Left forelimb (tissue), 1 donor: Measurements from ENCODE around the gene BUD31.
"Not testable (repeated sequence)": the region's sequence is repeated elsewhere in the genome, so short reads cannot be mapped to it uniquely, and the experiment has no call there.

Source experiments
- DNase-seq: peaks from one replicate; pipeline ENCODE4 v3.0.0-alpha.2; 2018; ENCODE audit warnings: low spot score

The BUD31 gene

DNA sequence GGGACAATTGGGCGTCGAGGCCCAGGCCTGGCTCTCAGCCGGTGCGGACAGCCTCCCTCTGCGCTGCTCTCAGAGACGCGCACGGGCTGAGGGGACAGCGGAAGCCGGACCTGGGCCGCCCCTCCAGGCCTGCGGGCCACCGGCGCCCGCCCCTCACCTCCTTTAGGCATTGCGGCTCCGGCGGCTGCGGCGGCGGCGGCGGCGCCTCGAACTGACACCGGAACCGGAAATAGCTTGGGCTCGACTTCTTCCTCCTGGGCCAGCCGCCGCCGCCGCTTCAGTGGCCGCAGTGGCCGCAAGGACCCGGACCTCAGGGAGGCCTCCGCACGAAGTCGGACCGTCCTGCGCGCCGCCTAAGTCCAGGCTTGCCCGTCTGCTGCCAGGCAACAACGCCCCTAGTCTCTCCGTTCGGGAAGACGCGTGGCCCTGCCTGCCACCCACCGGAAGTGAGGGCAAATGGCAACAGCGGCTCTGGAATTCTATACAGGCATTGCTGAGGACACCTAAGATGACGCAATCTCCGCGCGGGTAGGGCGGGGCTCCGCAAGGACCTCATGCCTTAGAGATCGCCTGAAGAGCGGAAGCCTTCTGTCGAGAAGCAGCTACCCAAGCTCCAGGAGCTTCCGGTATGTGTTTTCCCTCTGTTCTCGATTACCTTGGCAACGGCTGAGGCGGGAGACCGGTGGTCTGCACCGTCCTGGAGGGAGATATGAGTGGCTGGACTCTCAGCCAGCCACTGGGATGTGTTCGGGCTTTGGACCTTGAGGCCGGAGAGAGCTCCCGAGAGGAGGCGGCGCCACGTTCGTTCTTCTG, at the start of gene BUD31, which contains the start of gene PDAP1:
BUD31 (plus strand) TSS at position 591 of the 813 bp plus-strand sequence. CDS start 2,124 bp downstream, outside the sequence.
PDAP1 (minus strand) TSS at position 219 of the 813 bp plus-strand sequence; CDS start at position 170, 49 bp downstream.
- peak; percentile 96 for DNase-seq

GRCh38 chr7:99359465-99360154, 49.2 kb upstream of the BUD31 start:
- no peak for DNase-seq

DNA sequence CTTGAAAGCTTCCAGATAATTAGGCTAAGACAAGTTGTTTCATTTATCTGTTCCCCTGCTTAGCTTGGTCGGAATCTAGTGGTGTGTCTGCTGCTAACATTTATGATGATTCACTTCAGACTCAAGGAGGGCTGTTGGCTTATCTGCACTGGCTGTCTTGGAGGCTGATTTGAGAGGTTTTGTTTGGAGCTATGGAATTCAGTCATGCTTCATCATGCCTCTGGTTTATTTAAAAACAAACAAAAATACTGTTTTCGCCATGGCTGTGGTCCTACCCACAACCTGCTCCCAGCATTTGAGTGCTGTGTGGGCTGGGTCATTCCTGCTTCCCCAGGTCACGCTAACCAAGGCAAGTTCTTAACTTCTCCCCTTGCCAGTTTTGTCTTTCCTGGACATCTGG, 46.0 kb upstream of the BUD31 start:
- DNase-seq: no peak

GRCh38 chr7:99363286-99363685, 45.5 kb upstream of the BUD31 start:
- DNase-seq: no peak

DNA sequence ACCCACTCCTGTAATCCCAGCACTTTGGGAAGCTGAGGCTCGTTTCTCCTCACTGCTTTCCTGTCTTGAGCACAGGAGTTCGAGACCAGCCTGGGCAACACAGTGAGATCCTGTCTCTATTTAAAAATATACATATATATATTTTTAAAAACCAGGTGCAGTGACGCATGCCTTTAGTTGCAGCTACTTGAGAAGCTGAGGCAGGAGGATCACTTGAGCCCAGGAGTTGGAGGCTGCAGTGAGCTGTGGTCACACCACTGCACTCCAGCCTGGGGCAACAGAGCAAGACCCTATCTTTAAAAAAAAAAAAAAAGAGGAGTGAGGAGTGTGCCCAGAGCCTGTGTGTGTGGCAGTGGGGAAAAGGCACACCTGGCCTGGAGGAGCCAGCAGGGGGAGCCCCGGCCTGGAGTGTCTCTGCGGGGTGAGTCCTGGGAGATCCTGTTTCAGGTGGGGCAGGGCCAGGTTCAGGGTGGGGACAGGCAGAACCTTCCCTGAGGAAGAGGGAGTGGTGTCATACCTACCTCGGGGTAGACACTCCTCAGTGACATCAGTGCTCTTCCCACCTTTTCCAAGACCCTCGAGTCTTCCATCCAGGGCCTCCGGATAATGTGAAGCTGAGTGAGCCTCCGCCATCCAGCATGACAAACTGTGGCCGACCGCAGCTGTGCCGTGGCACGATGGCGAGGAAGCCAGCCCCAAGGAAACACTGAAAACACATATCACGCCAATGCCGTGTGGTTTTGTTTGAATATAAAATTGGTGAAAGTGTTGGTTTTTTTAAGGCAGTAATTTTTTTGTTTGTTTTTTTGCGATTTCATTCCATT, 43.2 kb upstream of the BUD31 start:
- DNase-seq: no peak

- no peak for DNase-seq
Observed at GRCh38 chr7:99366646-99367045, 42.1 kb upstream of the BUD31 start.

GRCh38 chr7:99368750-99369389, 39.9 kb upstream of the BUD31 start:
- no peak for DNase-seq

DNA sequence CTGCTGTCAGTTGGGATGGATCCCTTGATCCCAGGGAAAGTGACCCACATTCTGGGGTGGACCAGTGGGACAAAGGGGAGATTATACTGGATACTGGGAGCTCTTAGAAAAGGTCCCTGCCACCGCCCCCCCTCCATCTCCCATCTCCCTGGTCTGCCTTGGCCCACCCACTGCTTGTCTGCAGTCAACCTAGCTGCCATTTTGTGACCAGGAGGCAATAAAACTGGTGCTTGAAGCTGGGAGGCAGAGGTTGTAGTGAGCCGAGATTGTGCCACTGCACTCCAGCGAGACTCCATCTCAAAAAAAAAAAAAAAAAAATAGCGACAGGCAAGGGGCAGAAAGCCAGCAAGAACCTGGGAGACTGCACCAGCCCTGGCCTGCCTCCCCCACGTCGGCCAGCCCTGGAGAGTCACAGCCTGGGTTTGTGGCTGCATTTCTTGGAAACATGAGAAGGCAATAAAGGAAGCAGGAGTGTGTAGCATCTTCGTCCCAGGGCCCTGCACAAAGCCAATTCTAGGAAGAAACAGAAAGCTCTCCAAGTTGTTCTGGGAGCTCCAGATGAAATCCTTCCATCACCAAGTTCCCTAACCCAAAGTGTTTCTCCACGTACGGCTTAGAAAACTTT, 38.9 kb upstream of the BUD31 start:
- DNase-seq: no peak

GRCh38 chr7:99371376-99371920, 37.3 kb upstream of the BUD31 start:
- no peak for DNase-seq

- no peak for DNase-seq
Observed at GRCh38 chr7:99372275-99373090, 36.3 kb upstream of the BUD31 start.

DNA sequence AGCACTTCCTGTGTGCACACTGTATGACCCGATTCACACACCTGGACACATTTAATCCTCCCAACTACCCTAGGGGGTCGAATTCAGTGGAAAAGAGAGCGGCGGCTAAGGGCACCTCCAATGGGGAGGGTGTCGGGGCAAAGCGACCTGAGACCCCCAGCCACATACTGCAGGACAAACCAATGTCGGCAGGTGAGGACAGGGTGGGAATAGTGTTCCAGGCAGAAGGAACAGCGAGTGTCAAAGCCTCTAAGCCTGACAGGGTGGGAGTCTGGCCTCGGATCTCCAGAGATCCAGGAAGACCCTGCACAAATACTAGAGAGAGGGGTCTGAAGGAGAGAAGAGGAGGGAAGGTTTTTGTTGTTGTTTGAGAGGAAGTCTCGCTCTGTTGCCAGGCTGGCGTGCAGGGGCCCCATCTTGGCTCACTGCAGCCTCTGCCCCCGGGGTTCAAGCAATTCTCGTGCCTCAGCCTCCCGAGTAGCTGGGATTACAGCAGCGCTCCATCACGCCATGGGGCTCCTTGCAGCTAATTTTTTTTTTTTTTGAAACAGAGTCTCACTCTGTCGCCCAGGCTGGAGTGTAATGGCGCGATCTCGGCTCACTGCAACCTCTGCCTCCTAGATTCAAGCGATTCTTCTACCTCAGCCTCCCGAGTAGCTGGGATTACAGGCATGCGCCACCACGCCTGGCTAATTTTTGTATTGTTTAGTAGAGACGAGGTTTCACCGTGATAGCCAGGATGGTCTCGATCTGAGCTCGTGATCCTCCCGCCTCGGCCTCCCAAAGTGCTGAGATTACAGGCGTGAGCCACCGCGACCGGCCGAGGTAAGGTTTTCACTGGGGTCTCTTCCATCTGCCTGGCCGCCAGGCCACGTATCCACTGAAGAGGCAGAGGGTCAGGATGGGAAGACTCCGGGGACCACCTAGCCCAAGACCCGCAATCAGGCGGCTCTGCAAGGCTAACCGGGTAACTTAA, 35.4 kb upstream of the BUD31 start:
- no peak for DNase-seq

DNA sequence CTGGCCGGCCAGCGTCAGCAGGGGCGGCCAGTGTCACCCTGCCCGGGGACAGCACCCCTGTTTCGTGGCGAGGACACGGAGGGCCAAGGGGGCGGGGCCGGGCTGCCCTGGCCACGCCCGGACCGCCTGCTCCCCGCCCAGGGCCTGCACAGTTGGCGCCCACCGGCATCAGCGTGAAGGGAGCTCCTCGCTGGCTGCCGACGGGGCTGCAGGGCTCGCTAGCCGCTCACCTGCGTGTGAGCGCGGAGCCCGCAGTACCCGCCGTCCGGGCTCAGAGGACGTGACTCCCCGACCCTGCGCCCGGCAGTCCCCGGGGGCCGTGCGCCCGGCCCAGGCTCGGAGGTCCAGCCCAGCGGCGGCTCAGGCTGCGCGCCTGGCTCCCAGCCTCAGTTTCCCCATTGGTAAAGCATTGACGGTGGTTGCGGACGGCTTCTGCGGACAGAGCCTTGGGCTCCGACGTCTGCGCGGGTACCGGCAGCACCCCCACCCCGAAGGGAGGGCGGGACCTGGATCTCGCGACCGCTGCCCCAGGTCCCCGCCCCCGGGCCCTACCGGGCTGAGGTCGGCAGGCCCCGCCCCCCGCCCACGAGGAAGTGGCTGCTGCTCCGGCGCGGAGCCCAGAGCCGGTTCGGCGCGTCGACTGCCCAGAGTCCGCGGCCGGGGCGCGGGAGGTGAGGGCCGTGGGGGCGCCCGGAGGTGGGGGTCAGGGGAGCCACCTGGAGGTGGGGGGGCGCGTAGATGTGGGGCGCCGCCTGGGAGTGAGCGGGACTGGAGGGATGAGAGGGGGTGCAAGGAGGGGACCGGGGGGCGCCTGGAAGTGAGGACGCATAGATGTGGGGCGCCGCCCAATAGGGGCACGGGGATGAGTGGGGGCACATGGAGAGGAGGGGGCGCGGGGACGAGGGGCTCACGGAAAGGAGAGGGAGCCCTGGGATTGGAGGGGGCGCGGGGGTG, 34.4 kb upstream of the BUD31 start, which contains the start of gene ARPC1B:
ARPC1B (plus strand) TSS at position 620 of the 954 bp plus-strand sequence. CDS start 10,985 bp downstream, outside the sequence.
- DNase-seq: peak; percentile 80

DNA sequence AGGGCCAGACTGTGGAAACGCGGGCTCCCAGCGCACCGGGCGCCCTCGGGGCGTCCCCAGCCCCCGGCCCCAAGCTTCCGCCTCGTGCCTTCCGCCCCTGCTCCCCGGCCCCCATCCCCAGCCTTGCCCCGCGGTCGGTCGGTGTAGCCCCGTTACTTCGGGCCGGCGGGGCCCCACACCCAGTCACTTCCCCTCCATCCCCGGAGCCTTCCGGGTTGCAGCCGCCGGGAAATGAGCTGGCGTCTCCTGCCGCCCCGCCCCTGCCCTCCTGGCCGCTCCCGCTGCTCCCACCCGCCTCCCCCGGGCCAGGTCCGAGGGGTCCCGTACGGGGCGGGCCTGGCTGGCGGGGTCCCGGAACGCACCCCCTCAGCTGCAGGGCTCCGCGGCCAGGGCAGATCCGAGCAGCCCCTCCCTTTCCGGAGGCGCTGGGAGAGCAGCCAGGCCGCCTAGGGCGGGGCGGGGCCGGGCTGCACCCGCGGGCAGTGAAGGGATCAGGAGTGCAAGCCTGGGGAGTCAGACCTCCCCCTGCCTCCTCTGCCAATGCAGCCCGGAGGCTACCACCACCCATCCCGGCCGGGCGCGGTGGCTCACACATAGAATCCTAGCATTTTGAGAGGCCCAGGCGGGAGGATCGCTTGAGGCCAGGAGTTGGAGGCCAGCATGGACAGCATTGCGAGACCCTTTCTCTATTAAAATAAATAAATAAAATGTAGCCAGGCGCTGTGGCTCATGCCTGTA, 33.5 kb upstream of the BUD31 start:
- peak; percentile 84 for DNase-seq

DNA sequence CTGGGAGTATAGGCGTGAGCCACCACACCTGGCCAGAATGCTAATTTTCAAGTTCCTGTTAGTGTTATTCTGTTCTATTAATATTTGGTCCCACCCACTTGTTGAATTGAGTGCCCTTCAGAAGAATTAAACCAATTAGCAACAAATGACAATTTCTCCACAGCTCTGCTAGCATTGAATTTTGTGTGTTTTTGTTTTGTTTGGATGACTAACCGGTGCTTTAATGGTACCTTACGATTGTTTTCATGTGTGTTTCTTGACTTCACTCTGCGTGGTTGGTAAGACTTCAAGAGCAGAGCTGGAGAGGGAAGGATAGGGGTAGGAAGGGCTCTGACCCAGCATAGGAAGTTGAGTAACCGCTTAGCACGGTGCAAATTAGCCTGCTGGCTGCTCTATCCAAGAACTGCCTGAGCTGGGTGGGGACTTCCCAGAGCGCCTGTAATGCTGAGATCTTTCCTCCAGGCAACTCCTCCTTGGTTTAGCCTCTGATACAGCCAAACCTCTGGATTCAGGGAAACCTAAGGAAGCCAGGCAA, 29.7 kb upstream of the BUD31 start:
- DNase-seq: no peak

- DNase-seq: not testable (repeated sequence)
Observed at GRCh38 chr7:99379693-99380031, 29.1 kb upstream of the BUD31 start.

GRCh38 chr7:99380032-99380822, 28.5 kb upstream of the BUD31 start:
- no peak for DNase-seq
